ENCODE measurements around the gene RSPH3.

DNA sequence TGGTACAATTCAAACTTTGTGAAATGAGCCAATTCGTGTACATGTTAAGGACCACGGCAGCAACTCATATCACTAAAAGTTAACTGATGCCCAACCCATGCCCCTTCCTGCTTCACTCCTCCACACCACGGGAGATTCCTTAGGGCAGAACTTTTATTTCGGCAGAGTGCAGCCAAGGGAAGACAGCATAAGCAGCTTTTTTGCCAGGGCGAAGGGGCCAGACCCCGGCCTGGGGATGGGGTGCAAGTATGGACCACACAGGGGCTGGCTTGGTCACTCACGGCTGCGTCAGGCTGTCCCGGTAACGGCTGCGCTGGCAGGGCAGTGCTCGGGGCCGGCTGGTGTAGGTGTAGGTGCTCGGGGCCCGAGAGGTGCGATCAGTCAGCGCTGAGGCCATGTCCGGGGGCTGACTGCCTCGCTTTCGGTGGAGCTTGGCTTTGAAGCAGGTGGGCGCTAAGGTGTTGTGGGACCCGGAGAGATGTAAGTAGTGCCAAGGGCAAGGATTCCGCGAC is 792 bp downstream of the RSPH3 start:
- TF ChIP-seq GATA3 (IDR thresholded peaks at IDR 0.05; ENCODE audit: low read depth, low read length) (no peak), GATA2 (IDR thresholded peaks at IDR 0.05; ENCODE audit: low read depth, low read length) (no peak)
